Lung (tissue), 5 donors: Measurements from ENCODE around the gene SAP25. TPM values are rescaled to one million over a fixed set of nuclear protein-coding genes. Genes with fewer than 3 reads are reported as not detected.

ENCODE experiments used
- polyA plus RNA-seq, 2 donors: library from polyadenylated mRNA; stranded (reverse); fragments of 200-250 nt; gene quantifications; one replicate each; pipeline ENCODE4 v1.2.1, GENCODE V29; 2013
- small RNA-seq: library from RNA; depleted of rRNA; stranded (forward); fragments of <200 nt; gene quantifications from one replicate; pipeline ENCODE3, GENCODE V24; 2014; ENCODE audit warnings: low replicate concordance
- total RNA-seq, 2 donors: library from RNA; depleted of rRNA in 1 of 2; stranded (reverse); fragments of >200 nt in 1 of 2; gene quantifications; one replicate each; pipeline ENCODE4 v1.2.1, GENCODE V29; 2014 to 2021
- donor health status: Bipolar disorder and iron deficiency.
- donor health status: healthy.
- donor health status: DM: yes; HTN: yes; CAD: no.

The SAP25 gene
- total and polyA plus RNA-seq, 4 donors = 1.9 to 9.9 (median 6.2) TPM

Small RNAs within 50 kb of the gene (small RNA-seq; reads per million reads assigned to genes)
- gene RN7SL416P = not detected
- gene SAP25 = not detected

Other genes with a start within 250 kb of the SAP25 start
- gene PILRB, start 215.8 kb downstream of the SAP25 start, total RNA-seq = 10 to 100 TPM; 22.0 to 50.1 TPM
- gene PILRB, start 215.8 kb downstream of the SAP25 start, polyA plus RNA-seq = 10 to 100 TPM; 26.1 to 36.3 TPM
- 10 to 100 TPM in 1 of 2 donors, 1 to 10 TPM in 1; 9.9 to 40.9 TPM for gene PILRA, start 200.4 kb downstream of the SAP25 start, total RNA-seq
- 100 to 1,000 TPM in 1 of 2 donors, 10 to 100 TPM in 1; 14.2 to 122 TPM for gene PILRA, start 200.4 kb downstream of the SAP25 start, polyA plus RNA-seq
- gene ZCWPW1, start 145.2 kb downstream of the SAP25 start, total RNA-seq = 1 to 10 TPM; 5.6 to 7.2 TPM
- gene ZCWPW1, start 145.2 kb downstream of the SAP25 start, polyA plus RNA-seq = 10 to 100 TPM in 1 of 2 donors, 1 to 10 TPM in 1; 5.1 to 12.2 TPM
- 10 to 100 TPM; 25.6 to 38.7 TPM for gene MEPCE, start 144.1 kb downstream of the SAP25 start, total RNA-seq
- gene MEPCE, start 144.1 kb downstream of the SAP25 start, polyA plus RNA-seq = 10 to 100 TPM; 27.9 to 30.4 TPM
- gene PPP1R35, start 137.4 kb downstream of the SAP25 start, total RNA-seq = 10 to 100 TPM in 1 of 2 donors, 1 to 10 TPM in 1; 8.2 to 36.4 TPM
- 10 to 100 TPM; 38.2 to 65.1 TPM for gene PPP1R35, start 137.4 kb downstream of the SAP25 start, polyA plus RNA-seq
- 1 to 10 TPM in 1 of 2 donors, under 1 TPM in 1; 0.83 to 2.0 TPM for gene SPACDR, start 109.6 kb downstream of the SAP25 start, total RNA-seq
- under 1 TPM; 0.54 to 0.83 TPM for gene SPACDR, start 109.6 kb downstream of the SAP25 start, polyA plus RNA-seq
- 10 to 100 TPM; 38.2 to 62.8 TPM for gene TSC22D4, start 94.7 kb downstream of the SAP25 start, total RNA-seq
- gene TSC22D4, start 94.7 kb downstream of the SAP25 start, polyA plus RNA-seq = 10 to 100 TPM; 33.6 to 62.0 TPM
- gene NYAP1, start 90.0 kb downstream of the SAP25 start, total RNA-seq = 1 to 10 TPM in 1 of 2 donors, under 1 TPM in 1; 0.52 to 1.1 TPM
- under 1 TPM; 0.32 to 0.39 TPM for gene NYAP1, start 90.0 kb downstream of the SAP25 start, polyA plus RNA-seq
- gene AGFG2, start 34.7 kb downstream of the SAP25 start, total RNA-seq = 10 to 100 TPM; 22.8 to 36.0 TPM
- 10 to 100 TPM; 15.9 to 16.6 TPM for gene AGFG2, start 34.7 kb downstream of the SAP25 start, polyA plus RNA-seq
- 100 to 1,000 TPM in 1 of 2 donors, 10 to 100 TPM in 1; 38.1 to 109 TPM for gene LRCH4, start 12.2 kb upstream of the SAP25 start, total RNA-seq
- gene LRCH4, start 12.2 kb upstream of the SAP25 start, polyA plus RNA-seq = 100 to 1,000 TPM in 1 of 2 donors, 10 to 100 TPM in 1; 81.7 to 103 TPM
- gene FBXO24, start 12.4 kb upstream of the SAP25 start, total RNA-seq = 1 to 10 TPM in 1 of 2 donors, under 1 TPM in 1; 0.25 to 1.3 TPM
- gene FBXO24, start 12.4 kb upstream of the SAP25 start, polyA plus RNA-seq = under 1 TPM; 0.30 to 0.35 TPM
- 100 to 1,000 TPM in 1 of 2 donors, 10 to 100 TPM in 1; 53.6 to 105 TPM for gene PCOLCE, start 28.5 kb upstream of the SAP25 start, total RNA-seq
- 10 to 100 TPM; 48.4 to 73.5 TPM for gene PCOLCE, start 28.5 kb upstream of the SAP25 start, polyA plus RNA-seq
- gene MOSPD3, start 38.6 kb upstream of the SAP25 start, total RNA-seq = 10 to 100 TPM; 13.2 to 26.9 TPM
- 10 to 100 TPM; 15.5 to 18.8 TPM for gene MOSPD3, start 38.6 kb upstream of the SAP25 start, polyA plus RNA-seq
- gene TFR2, start 67.7 kb upstream of the SAP25 start, total RNA-seq = 1 to 10 TPM; 1.7 to 2.1 TPM
- under 1 TPM; 0.33 to 0.85 TPM for gene TFR2, start 67.7 kb upstream of the SAP25 start, polyA plus RNA-seq
- gene ACTL6B, start 82.5 kb upstream of the SAP25 start, total RNA-seq = not detected
- gene ACTL6B, start 82.5 kb upstream of the SAP25 start, polyA plus RNA-seq = not detected
- 100 to 1,000 TPM; 150 to 327 TPM for gene GNB2, start 99.8 kb upstream of the SAP25 start, total RNA-seq
- 100 to 1,000 TPM; 130 to 381 TPM for gene GNB2, start 99.8 kb upstream of the SAP25 start, polyA plus RNA-seq
- gene GIGYF1, start 120.3 kb upstream of the SAP25 start, total RNA-seq = 10 to 100 TPM; 30.8 to 41.6 TPM
- gene GIGYF1, start 120.3 kb upstream of the SAP25 start, polyA plus RNA-seq = 10 to 100 TPM; 19.0 to 36.8 TPM
- 10 to 100 TPM; 20.3 to 30.1 TPM for gene POP7, start 132.2 kb upstream of the SAP25 start, total RNA-seq
- 10 to 100 TPM; 36.5 to 50.6 TPM for gene POP7, start 132.2 kb upstream of the SAP25 start, polyA plus RNA-seq
- gene EPO, start 146.6 kb upstream of the SAP25 start, total RNA-seq = not detected
- under 1 TPM in 1 of 2 donors, not detected in 1; 0.10 TPM for gene EPO, start 146.6 kb upstream of the SAP25 start, polyA plus RNA-seq
- under 1 TPM in 1 of 2 donors, not detected in 1; 0.03 TPM for gene ZAN, start 159.7 kb upstream of the SAP25 start, total RNA-seq
- not detected for gene ZAN, start 159.7 kb upstream of the SAP25 start, polyA plus RNA-seq